ENCODE data around the gene HDGF. TPM values are rescaled to one million over a fixed set of nuclear protein-coding genes. Genes with fewer than 3 reads are reported as not detected.

The HDGF gene
- total and polyA plus RNA-seq, 2 of the 8 experiments (the other 6 are each of a cell fraction or from before 2014, with no cell fraction given): 145 to 391 TPM

- Histone ChIP-seq H2AK5ac (ENCODE audit: low read depth, low read length) (no peak overlapping the region), H3K27me3 (replicated peaks in 1 of 4; ENCODE audit: control insufficient read depth in 3 of 4, extremely low read depth in 1 of 4, insufficient read depth in 3 of 4, low read length in 3 of 4) (no peaks in the 10 kb centered on the region)
- FAIRE-seq: no peak
- TF ChIP-seq CTCF (IDR thresholded peaks at IDR 0.05; ENCODE audit: control extremely low read depth in 1 of 3, insufficient read depth in 1 of 3, low read depth in 1 of 3, low read length in 3 of 3): peak; percentile 6 to 78 (median 66)
- TF ChIP-seq SIN3A (conservative IDR thresholded peaks at IDR 0.05 in 1 of 2, IDR thresholded peaks at IDR 0.05 in 1 of 2; ENCODE audit: low read depth in 1 of 2, low read length in 2 of 2): 0 out of 4 replicates have a peak, but pooled peaks of 1 of the 2 experiments have one; percentile 56
- no peak for TF ChIP-seq POU5F1 (IDR thresholded peaks at IDR 0.05; ENCODE audit: low read depth, low read length)
- no peak for TF ChIP-seq RBBP5 (IDR thresholded peaks at IDR 0.05; ENCODE audit: borderline replicate concordance, low read depth, low read length)
- no peak for TF ChIP-seq NRF1 (IDR thresholded peaks at IDR 0.05; ENCODE audit: low read depth, low read length)
- TF ChIP-seq RAD21 (IDR thresholded peaks at IDR 0.05 in 1 of 2, conservative IDR thresholded peaks at IDR 0.05 in 1 of 2; ENCODE audit: low read depth in 2 of 2, low read length in 2 of 2): peak; percentile 72 to 78
- TF ChIP-seq CHD1 (IDR thresholded peaks at IDR 0.05; ENCODE audit: low read depth, low read length): no peak
Measured at GRCh38 chr1:156726549-156727226, 24.8 kb downstream of the HDGF start.

More at GRCh38 chr1:156726549-156727226, 24.8 kb downstream of the HDGF start:
- H4K5ac ChIP-seq (ENCODE audit: insufficient read length, low read depth, low read length): no peak overlapping the region
- H3K4me1 ChIP-seq (replicated peaks in 1 of 4; ENCODE audit: control insufficient read depth in 3 of 4, insufficient read depth in 4 of 4, low read length in 3 of 4): peaks cover 0 to 23% (median 18%) of the 10 kb centered on the region in 4 experiments; a peak in 6 of 7 replicates
- CTCF ChIA-PET (ENCODE audit: partially characterized antibody): interaction anchor here (0.6 to 65.2 kb wide), 61 partner anchors 9 to 227 kb away, joined by 3 to 4284 read pairs (median 7); partner anchors contain the start of genes CRABP2, HAPLN2, HDGF and INSRR
- peaks cover 21 to 34% of the 10 kb centered on the region in 2 experiments for H4K20me1 ChIP-seq (replicated peaks in 1 of 2; ENCODE audit: control insufficient read depth in 1 of 2, insufficient read depth in 2 of 2, low read length in 2 of 2)
- no peak for DNase-seq (ENCODE audit: low read depth in 1 of 2, low spot score in 2 of 2)
- H2BK120ac ChIP-seq (replicated peaks; ENCODE audit: low read depth, low read length): no peak overlapping the region
- peaks cover 8% of the 10 kb centered on the region for H3K23me2 ChIP-seq (ENCODE audit: low read depth, low read length)
- H3K36me3 ChIP-seq (ENCODE audit: control insufficient read depth in 2 of 4, insufficient read depth in 4 of 4, low read length in 3 of 4): peaks cover 12 to 23% (median 22%) of the 10 kb centered on the region in 4 experiments
- H3K79me2 ChIP-seq (ENCODE audit: control insufficient read depth in 1 of 2, insufficient read depth in 2 of 2, low read length in 2 of 2): peaks cover 22 to 77% of the 10 kb centered on the region in 2 experiments
- H2BK20ac ChIP-seq (ENCODE audit: low read length): no peak overlapping the region
- H3K4me2 ChIP-seq (ENCODE audit: insufficient read depth in 1 of 2, low read depth in 2 of 2, low read length in 2 of 2): peak overlapping the region; percentile 65 to 97; a peak in 3 of 4 replicates
- H3K4ac ChIP-seq (replicated peaks; ENCODE audit: insufficient read length, low read depth, low read length): no peak overlapping the region
- no peak overlapping the region for H3K23ac ChIP-seq (ENCODE audit: insufficient read length)
- H3K18ac ChIP-seq (ENCODE audit: extremely low read depth, low read length): no peak overlapping the region
- H2BK5ac ChIP-seq (ENCODE audit: low read depth, low read length): no peak overlapping the region
- 68% methylated on average over 13 of the region's 15 CpGs; no CpG with 5 or more reads in 1 of the 2 experiments for WGBS, 2 experiments (ENCODE audit: extremely low coverage in 1 of 2, insufficient coverage in 1 of 2, insufficient read length in 1 of 2, insufficient replicate concordance in 2 of 2, low coverage in 1 of 2, low lambda C conversion rate in 2 of 2, missing lambda C conversion rate in 1 of 2)
- no peak overlapping the region for H3K14ac ChIP-seq (ENCODE audit: insufficient read length)
- no peak overlapping the region for H2BK15ac ChIP-seq (ENCODE audit: low read length)
- peaks cover 7% of the 10 kb centered on the region for H3K79me1 ChIP-seq (ENCODE audit: low read depth, low read length)
- H3K4me3 ChIP-seq (ENCODE audit: extremely low read depth in 1 of 4, insufficient read depth in 2 of 4, low read depth in 3 of 4, low read length in 4 of 4): peak overlapping the region in 3 of 4 experiments; percentile 24 to 92 (median 43); a peak in 5 of 8 replicates
- H2AFZ ChIP-seq (ENCODE audit: low read length): no peak overlapping the region
- H3K9ac ChIP-seq (replicated peaks in 1 of 4; ENCODE audit: extremely low read depth in 1 of 4, low read depth in 3 of 4, low read length in 3 of 4): no peak overlapping the region
- POLR2A ChIA-PET (ENCODE audit: partially characterized antibody): interaction anchor here (0.7 to 13.3 kb wide), 16 partner anchors 9 to 197 kb away, joined by 3 to 214 read pairs (median 11); partner anchors contain the start of genes CRABP2, HDGF, MRPL24 and NES
- no peak overlapping the region for H3K56ac ChIP-seq (replicated peaks; ENCODE audit: insufficient read length, low read depth, low read length)
- H3K27ac ChIP-seq (ENCODE audit: low read depth, low read length): no peak overlapping the region
- no peak overlapping the region for H2BK12ac ChIP-seq (ENCODE audit: low read depth, low read length)
- H3K9me3 ChIP-seq (ENCODE audit: insufficient read depth in 2 of 2, low read depth in 1 of 2, low read length in 1 of 2): no peaks in the 10 kb centered on the region
- no peak overlapping the region for H4K8ac ChIP-seq (ENCODE audit: extremely low read depth, insufficient read depth, low read length)
- no peak overlapping the region for H4K91ac ChIP-seq (replicated peaks; ENCODE audit: insufficient read length, low read length)

Data from H1 (cell line).